Lung (tissue), 12 donors: Measurements from ENCODE around the gene EFNA5. TPM values are rescaled to one million over a fixed set of nuclear protein-coding genes. Genes with fewer than 3 reads are reported as not detected.
A peak's percentile ranks its signal among the peaks of the same experiment; 100 is the strongest.

ENCODE experiments used
- ATAC-seq: fragments of 200-7000 bp; cut with Tn5 transposase; one replicate; pipeline ENCODE4 v1.9.1; 2020; ENCODE audit warnings: moderate number of reproducible peaks; ENCODE audit not compliant: insufficient read depth, low FRiP score
- DNase-seq, 3 donors: peaks; one replicate each; pipeline ENCODE4 v3.0.0-alpha.2; 2013 to 2017
- H3K27ac ChIP-seq, 2 donors: one replicate each; pipeline ENCODE4 v1.5.1; 2013; ENCODE audit warnings: mild to moderate bottlenecking in 2 of 2, moderate library complexity in 2 of 2, control low read depth in 1 of 2, inconsistent platforms in 1 of 2, low read depth in 1 of 2, low read length in 1 of 2
- H3K27me3 ChIP-seq, 3 donors: one replicate each; pipeline ENCODE4 v1.5.1; 2013; ENCODE audit warnings: low read length in 2 of 3; ENCODE audit not compliant: control insufficient read depth in 3 of 3, insufficient read depth in 3 of 3
- H3K36me3 ChIP-seq, 4 donors: one replicate each; pipeline ENCODE4 v1.5.1; 2013; ENCODE audit warnings: low read length in 4 of 4, mild to moderate bottlenecking in 1 of 4, moderate library complexity in 1 of 4; ENCODE audit not compliant: control insufficient read depth in 4 of 4, insufficient read depth in 4 of 4
- H3K4me1 ChIP-seq, 5 donors: one replicate each; pipeline ENCODE4 v1.5.1; 2013; ENCODE audit warnings: low read length in 5 of 5, mild to moderate bottlenecking in 2 of 5, moderate library complexity in 1 of 5; ENCODE audit not compliant: control insufficient read depth in 5 of 5, insufficient read depth in 5 of 5
- H3K4me3 ChIP-seq: one replicate; pipeline ENCODE4 v1.5.1; 2013; ENCODE audit warnings: mild to moderate bottlenecking, control low read depth, moderate library complexity
- H3K9ac ChIP-seq, 2 donors: one replicate each; pipeline ENCODE4 v1.5.1; 2013; ENCODE audit warnings: low read length in 2 of 2, control low read depth in 1 of 2; ENCODE audit not compliant: insufficient read depth in 1 of 2
- H3K9me3 ChIP-seq, 4 donors: one replicate each; pipeline ENCODE4 v1.5.1; 2013; ENCODE audit warnings: low read length in 3 of 4, mild to moderate bottlenecking in 1 of 4, moderate library complexity in 1 of 4; ENCODE audit not compliant: control insufficient read depth in 4 of 4, insufficient read depth in 3 of 4
- CTCF ChIP-seq: IDR thresholded peaks from 2 replicates; pipeline ENCODE4 v1.5.1; 2012; ENCODE audit warnings: mild to moderate bottlenecking; ENCODE audit errors: control extremely low read depth, extremely low read depth
- WGBS, 2 donors: extraction: QIAGEN DNeasy Blood & Tissue Kit; methylation state at CpG; one replicate each; pipeline ENCODE4 v1.1.7; 2013; 5-methylcytosine and 5-hydroxymethylcytosine counted together
- polyA plus RNA-seq, 2 donors: library from polyadenylated mRNA; stranded (reverse); fragments of 200-250 nt; gene quantifications; one replicate each; pipeline ENCODE4 v1.2.1, GENCODE V29; 2013
- total RNA-seq, 2 donors: library from RNA; depleted of rRNA in 1 of 2; stranded (reverse); fragments of >200 nt in 1 of 2; gene quantifications; one replicate each; pipeline ENCODE4 v1.2.1, GENCODE V29; 2014 to 2021
- donor health status: control.
- donor health status: control.
- donor health status: Bipolar disorder and iron deficiency.
- donor health status: healthy.
- donor health status: DM: yes; HTN: yes; CAD: no.

The EFNA5 gene
- total and polyA plus RNA-seq, 4 donors, result 2.1 to 18.4 (median 7.8) TPM

GRCh38 chr5:107373549-107374263 is 297.0 kb downstream of the EFNA5 start:
- Histone ChIP-seq H3K9ac (no peak overlapping the region), H3K27me3 (no peaks in the 10 kb centered on the region), H3K4me3 (no peak overlapping the region), H3K36me3 (no peaks in the 10 kb centered on the region), H3K27ac (no peak overlapping the region), H3K4me1 (peaks cover 0 to 9% (median 0%) of the 10 kb centered on the region in 5 donors), H3K9me3 (no peaks in the 10 kb centered on the region)
- no peak for TF ChIP-seq CTCF
- 87 to 88% methylated on average over 9 of the region's 9 CpGs for WGBS, 2 donors
- no peak for DNase-seq
- ATAC-seq, result no peak

GRCh38 chr5:107372723-107373450 is 297.9 kb downstream of the EFNA5 start:
- ATAC-seq, result no peak
- no peaks in the 10 kb centered on the region for H3K27me3 ChIP-seq
- H3K9me3 ChIP-seq, result no peaks in the 10 kb centered on the region
- no peak overlapping the region for H3K4me3 ChIP-seq
- DNase-seq, result peak in 2 of 3 donors; percentile 28 to 44
- peaks cover 0 to 9% (median 0%) of the 10 kb centered on the region in 5 donors for H3K4me1 ChIP-seq
- H3K27ac ChIP-seq, result no peak overlapping the region
- no peak overlapping the region for H3K9ac ChIP-seq
- H3K36me3 ChIP-seq, result no peaks in the 10 kb centered on the region
- WGBS, 2 donors, result 72 to 85% methylated on average over 7 of the region's 7 CpGs
- TF ChIP-seq CTCF, result no peak

GRCh38 chr5:107370396-107370968 is 300.3 kb downstream of the EFNA5 start:
- no peaks in the 10 kb centered on the region for H3K4me1 ChIP-seq
- WGBS, 2 donors, result 75 to 77% methylated on average over 6 of the region's 6 CpGs

More at GRCh38 chr5:107370396-107370968, 300.3 kb downstream of the EFNA5 start:
- Histone ChIP-seq H3K4me3 (no peak overlapping the region), H3K27me3 (no peaks in the 10 kb centered on the region), H3K9me3 (no peaks in the 10 kb centered on the region), H3K9ac (no peak overlapping the region), H3K27ac (no peak overlapping the region), H3K36me3 (no peaks in the 10 kb centered on the region)
- TF ChIP-seq CTCF, result no peak
- no peak for DNase-seq
- no peak for ATAC-seq
